Muscle of arm (tissue), 14 donors: ENCODE measurements around the gene DSP. TPM values are rescaled to one million over a fixed set of nuclear protein-coding genes. Genes with fewer than 3 reads are reported as not detected.

Experiments
- DNase-seq: peaks from one replicate; pipeline ENCODE4 v3.0.0-alpha.2; 2013
- long read RNA-seq, 11 donors: transcript quantifications; one replicate each; lab custom pipeline, GENCODE V29; 2026
- polyA plus RNA-seq, 12 donors: library from polyadenylated mRNA; unstranded; fragments of 120-200 nt; gene quantifications; one replicate each; pipeline ENCODE4 v1.2.1, GENCODE V29; 2013; ENCODE audit not compliant: insufficient read length in 12 of 12

The DSP gene, protein sequence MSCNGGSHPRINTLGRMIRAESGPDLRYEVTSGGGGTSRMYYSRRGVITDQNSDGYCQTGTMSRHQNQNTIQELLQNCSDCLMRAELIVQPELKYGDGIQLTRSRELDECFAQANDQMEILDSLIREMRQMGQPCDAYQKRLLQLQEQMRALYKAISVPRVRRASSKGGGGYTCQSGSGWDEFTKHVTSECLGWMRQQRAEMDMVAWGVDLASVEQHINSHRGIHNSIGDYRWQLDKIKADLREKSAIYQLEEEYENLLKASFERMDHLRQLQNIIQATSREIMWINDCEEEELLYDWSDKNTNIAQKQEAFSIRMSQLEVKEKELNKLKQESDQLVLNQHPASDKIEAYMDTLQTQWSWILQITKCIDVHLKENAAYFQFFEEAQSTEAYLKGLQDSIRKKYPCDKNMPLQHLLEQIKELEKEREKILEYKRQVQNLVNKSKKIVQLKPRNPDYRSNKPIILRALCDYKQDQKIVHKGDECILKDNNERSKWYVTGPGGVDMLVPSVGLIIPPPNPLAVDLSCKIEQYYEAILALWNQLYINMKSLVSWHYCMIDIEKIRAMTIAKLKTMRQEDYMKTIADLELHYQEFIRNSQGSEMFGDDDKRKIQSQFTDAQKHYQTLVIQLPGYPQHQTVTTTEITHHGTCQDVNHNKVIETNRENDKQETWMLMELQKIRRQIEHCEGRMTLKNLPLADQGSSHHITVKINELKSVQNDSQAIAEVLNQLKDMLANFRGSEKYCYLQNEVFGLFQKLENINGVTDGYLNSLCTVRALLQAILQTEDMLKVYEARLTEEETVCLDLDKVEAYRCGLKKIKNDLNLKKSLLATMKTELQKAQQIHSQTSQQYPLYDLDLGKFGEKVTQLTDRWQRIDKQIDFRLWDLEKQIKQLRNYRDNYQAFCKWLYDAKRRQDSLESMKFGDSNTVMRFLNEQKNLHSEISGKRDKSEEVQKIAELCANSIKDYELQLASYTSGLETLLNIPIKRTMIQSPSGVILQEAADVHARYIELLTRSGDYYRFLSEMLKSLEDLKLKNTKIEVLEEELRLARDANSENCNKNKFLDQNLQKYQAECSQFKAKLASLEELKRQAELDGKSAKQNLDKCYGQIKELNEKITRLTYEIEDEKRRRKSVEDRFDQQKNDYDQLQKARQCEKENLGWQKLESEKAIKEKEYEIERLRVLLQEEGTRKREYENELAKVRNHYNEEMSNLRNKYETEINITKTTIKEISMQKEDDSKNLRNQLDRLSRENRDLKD (N-terminal part only)
- 100 to 1,000 TPM in 2 of 12 donors, 10 to 100 TPM in 2, 1 to 10 TPM in 7, not detected in 1; 2.0 to 334 (median 3.9) TPM for polyA plus RNA-seq
- long read RNA-seq, donor 1, partial matches to known transcripts = 129 of 129 reads
- long read RNA-seq, donor 1, other reads (novel, unspliced or antisense) = 0 of 129 reads
- long read RNA-seq, donor 2 = 0 reads
- long read RNA-seq, donor 3 = 0 reads
- long read RNA-seq, donor 4 = 0 reads
- long read RNA-seq, donor 5 = 0 reads
- long read RNA-seq, donor 6 = 0 reads
- long read RNA-seq, donor 7 = 0 reads
- long read RNA-seq, donor 8 = 0 reads
- long read RNA-seq, donor 9 = 0 reads
- long read RNA-seq, donor 10 = 0 reads
- long read RNA-seq, donor 11 = 0 reads

DNA sequence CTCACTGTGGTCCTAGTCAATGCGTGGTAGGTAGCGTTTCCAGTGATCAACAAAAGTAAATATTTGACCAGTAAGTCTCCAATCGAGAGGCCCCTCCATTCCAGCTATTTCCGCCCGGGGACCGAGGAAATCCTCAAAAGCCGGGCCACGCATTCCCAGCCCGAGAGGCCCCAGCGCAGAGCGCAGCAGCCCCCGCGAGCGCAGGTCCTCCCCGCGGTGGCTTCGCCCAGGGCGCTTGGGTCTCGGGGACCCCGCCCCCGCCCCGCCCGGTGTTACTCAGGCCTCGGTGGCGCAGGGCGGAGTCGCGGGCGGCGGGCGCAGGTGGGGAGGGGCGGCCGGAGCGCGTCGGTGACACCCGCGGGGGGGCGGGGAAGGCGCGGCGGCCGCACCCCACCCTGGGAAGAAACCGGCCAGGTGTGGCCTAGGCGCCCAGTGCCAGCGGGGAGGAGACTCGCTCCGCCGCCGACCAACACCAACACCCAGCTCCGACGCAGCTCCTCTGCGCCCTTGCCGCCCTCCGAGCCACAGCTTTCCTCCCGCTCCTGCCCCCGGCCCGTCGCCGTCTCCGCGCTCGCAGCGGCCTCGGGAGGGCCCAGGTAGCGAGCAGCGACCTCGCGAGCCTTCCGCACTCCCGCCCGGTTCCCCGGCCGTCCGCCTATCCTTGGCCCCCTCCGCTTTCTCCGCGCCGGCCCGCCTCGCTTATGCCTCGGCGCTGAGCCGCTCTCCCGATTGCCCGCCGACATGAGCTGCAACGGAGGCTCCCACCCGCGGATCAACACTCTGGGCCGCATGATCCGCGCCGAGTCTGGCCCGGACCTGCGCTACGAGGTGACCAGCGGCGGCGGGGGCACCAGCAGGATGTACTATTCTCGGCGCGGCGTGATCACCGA lies at the start of gene DSP:
Gene DSP (plus strand): TSS at position 497 of the 890 bp plus-strand sequence. CDS start 245 bp downstream, at position 742.
- peak; percentile 11 for DNase-seq

GRCh38 chr6:7493866-7494265 lies 47.6 kb upstream of the DSP start:
- no peak for DNase-seq

- DNase-seq = no peak
Observed at GRCh38 chr6:7494638-7495037, 46.8 kb upstream of the DSP start.

DNA sequence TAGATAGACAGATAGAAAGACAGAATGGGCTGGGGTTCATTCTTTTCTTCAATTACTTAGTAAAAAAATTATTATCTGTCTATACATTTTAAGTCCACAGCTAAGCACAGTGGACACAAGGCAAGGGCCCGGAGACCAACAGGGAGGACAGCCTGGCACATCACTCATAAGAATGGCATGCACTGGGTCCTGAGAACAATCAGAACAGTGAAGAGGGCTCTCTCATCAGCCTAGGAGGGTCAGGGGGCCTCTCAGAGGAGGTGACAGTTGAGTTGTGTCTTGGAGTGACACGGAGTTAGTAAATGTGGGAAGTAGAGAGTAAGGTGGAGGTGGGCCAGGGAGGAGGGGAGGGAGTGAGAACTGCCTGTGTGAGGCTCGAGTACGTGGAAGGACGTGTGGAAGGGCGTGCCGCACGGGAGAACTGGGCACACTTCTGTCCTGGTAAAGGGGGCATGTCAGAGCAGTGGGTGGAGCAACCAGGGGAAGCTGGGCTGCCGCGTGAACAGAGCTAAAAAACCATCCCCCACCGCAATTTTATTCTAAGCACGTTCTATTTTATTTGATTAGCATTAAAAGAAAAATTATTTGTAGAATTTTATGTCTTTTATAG lies 45.1 kb upstream of the DSP start:
- no peak for DNase-seq

DNA sequence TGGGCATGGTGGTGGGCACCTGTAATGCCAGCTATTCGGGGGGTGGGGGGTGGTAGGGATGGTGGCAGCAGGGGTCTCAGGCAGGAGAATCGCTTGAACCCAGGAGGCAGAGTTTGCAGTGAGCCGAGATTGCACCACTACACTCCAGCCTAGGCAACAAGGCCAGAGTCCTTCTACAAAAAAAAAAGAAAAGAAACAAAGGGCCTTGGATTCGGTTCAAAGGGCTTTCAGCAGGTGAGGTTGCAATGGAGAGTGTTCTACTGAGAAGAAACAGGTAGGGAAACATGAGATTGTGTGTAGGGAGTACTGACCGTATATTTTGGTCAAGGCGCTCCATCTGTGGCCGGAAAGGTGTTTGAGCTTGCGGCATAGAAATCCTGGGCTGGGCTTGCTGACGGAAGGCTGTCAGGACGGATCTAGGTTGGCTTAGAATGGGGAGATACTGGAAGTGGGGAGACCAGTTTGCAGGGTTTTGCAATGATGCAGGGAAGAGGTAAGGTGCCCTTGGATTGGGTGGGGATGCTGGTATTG lies 40.7 kb upstream of the DSP start:
- no peak for DNase-seq

GRCh38 chr6:7502743-7503142 lies 38.7 kb upstream of the DSP start:
- DNase-seq = no peak

DNA sequence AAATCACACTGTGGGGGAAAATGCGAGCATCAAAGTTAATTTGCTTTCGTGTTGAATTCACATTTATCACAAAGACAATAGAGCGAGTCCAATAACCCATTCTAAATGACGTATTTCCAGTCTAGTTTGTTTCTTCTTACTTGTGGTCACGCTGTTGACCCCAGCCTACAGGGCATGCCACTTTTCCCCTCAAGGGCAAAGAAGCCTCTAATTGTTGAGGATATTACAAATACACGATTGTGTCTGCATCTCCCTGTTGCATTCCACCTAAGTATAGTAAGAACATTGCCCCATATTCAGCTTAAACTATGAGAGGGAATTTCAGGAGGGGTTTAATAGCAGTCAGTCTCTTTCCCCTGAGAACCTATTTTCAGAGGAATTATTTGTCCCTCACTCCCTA lies 37.4 kb upstream of the DSP start:
- no peak for DNase-seq

DNA sequence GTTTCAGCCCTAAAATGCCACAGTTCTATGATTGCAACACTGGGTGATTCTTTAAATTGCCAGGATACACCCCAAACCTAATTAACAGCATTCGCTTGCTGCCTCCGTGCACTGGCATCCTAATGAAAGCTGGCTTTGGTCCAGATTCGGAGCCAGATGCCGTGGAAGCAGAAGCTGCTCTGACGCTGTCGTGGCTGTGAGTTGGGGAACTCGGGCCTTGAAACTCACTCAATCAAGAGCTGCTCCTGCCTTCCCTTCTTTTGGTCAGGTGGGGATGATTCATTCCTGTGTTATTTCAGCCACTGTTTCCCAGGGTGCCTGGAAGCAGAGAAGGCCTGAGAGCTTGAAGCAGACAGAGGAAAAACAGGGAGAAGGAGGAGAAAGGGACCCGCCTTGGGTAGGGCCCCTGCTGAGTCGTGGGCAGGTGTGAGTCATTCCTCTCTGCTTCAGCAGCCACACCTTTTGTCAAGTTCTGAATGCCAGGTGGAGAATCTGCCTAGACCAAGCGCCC lies 36.2 kb upstream of the DSP start:
- DNase-seq = no peak

DNA sequence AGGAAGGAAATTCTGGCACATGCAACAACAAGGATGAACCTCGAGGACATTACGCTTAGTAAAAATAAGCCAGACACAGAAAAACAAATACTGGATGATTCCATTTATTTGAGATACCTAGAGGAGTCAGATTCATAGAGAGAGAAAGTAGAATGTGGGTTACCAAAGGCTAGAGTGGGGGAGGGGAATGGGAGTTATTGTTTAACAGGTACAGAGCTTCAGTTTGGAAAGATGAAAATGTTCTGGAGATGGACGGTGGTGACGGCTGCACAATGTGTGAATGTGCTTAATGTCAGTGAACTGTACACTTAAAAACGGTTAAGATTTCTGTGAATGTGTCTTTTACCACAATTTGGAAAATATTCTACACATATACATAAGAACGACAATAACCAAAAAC lies 33.9 kb upstream of the DSP start:
- DNase-seq = no peak

DNA sequence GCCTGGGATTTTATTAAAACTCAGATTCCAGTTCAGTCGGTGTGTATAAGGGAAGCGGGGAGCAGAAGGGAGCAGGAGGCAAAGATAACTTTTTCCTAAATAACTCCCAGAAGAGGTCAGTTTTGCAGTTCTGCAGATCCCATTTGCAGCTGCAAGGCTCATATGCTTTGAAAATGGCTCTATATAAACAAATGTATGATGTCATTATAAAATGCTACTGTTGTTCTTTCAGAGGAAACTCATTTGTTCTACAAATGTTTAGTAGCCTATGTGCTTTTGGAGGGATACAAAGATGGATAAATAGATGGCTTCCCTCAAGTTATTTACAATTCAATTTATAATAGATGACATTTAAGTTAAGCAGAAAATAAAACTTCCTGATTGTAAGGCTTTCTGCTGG lies 29.2 kb upstream of the DSP start:
- no peak for DNase-seq

DNA sequence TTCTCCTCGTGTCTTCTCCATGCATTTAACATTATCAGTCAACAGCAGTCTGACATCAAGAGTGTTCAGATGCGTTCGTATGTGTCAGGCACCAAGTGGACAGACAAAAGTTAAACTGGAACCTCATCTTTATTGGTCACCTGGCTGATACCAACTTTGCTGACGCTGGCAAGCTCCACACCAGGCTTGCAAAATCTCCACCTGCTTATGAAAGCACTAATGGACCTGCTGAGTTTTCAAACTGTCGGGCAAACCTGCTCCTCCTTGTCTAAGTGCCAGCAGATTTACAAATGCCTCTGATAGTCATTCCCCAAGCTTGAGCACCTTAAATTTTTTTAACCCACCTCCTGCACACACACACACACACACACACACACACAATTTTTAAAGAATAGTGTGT lies 27.9 kb upstream of the DSP start:
- no peak for DNase-seq

- DNase-seq = no peak
Observed at GRCh38 chr6:7515363-7515762, 26.1 kb upstream of the DSP start.

DNA sequence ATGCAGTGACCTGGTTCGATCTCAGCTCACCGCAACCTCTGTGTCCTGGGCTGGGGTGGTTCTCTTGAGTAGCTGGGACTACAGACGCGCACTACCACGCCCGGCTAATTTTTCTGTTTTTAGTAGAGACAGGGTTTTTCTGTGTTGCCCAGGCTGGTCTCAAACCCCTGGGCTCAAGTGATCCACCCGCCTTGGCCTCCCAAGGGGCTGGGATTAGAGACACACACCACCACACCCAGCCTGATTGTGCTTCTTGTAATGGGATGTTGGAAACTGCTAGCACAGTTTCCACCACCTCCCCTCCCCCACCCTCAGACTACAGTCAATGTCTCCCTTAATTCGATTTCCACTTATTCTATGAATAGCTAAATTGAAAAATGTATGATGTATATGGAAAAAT lies 22.6 kb upstream of the DSP start:
- no peak for DNase-seq

DNA sequence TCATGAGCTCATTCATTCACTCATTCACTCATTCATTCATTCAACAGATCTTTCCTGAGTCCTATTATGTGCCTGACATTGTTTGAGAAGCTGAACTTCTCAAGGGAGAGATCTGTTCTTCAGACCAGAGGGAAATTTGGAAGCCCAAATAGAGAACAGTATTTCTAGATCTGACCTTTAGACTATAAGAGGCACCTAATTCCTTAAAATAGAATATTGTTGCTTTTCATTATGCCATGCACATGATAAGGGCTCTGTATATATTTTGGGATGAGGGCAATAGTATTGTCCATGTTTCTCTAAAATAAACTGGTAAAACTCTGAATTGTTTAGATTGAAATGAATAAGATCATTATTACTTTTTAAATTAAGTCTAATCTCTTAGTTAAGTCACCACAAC lies 18.6 kb upstream of the DSP start:
- no peak for DNase-seq

DNA sequence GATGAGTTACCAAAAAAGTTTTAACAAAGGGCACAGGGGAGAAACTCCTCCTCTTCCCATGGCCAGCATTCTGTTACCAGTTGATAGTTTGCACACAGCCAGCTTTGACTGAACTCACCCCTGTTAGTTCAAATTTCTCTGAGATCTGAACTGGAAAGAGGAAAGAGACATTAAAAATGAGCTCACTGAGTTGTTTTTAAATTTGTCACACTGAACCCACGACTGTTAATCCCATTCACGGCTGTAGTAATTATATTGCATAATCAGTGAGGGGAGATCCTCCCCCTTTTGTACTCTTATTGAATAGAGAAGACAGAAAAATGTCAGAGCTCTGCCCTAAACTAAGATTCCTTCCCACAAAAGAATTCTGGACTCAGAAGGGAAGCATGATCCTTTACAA lies 17.5 kb upstream of the DSP start:
- DNase-seq = no peak

GRCh38 chr6:7526755-7527154 lies 14.7 kb upstream of the DSP start:
- no peak for DNase-seq

GRCh38 chr6:7528565-7528964 lies 12.9 kb upstream of the DSP start:
- no peak for DNase-seq

DNA sequence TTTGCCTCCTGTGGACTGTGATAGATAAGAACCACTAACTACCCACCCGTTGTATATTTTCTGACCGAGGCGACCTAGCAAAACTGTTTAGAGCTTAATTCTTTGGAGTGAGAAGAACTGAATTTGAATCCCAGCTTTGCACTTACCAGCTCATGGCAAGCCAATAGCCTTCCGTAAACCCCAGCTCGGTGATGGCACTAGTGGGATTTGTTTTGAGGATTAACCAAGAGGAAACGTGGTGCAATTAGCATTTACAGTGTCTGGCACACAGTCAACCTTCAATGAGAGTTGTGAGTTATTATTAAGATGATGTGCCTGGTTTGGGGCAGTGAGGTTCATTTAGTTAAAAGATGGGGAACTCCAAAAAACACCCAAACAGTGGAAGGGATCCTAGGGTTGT lies 12.3 kb upstream of the DSP start:
- no peak for DNase-seq

DNA sequence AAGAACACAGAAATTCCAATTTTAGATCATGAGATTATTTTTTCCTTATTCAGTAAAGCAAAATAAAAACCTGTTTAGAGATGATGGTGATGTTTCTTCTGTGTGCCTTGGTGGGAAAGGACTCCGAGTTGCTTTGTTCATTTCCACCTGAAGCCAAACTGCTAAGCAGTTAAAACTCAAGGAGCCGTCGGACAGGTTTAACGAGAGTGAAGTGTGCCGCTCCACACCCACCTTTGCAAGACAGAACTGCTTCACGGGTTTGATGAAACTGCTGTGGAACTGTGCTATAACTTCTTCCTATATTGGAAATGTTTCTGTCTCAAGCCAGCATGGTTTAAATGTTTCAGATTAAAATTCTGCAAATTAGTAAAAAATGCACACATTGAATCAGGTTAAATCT lies 9.2 kb upstream of the DSP start:
- DNase-seq = no peak
